Activated T-cell treated with anti-CD3 and anti-CD28 coated beads, Interleukin-2, amount 50 U/mL, for 72 hours (primary cell): Measurements from ENCODE around the gene DEFB113. TPM values are rescaled to one million over a fixed set of nuclear protein-coding genes. Genes with fewer than 3 reads are reported as not detected.
"Not testable (repeated sequence)": the region's sequence is repeated elsewhere in the genome, so short reads cannot be mapped to it uniquely, and the experiment has no call there.

Source experiments
- ATAC-seq, 2 donors: fragments of 150-1000 bp; cut with Tn5 transposase; replicated peaks in 1 of 2; 2 replicates each; pipeline ENCODE4 v1.10.0; 2021; ENCODE audit warnings: moderate library complexity in 2 of 2, mild to moderate bottlenecking in 1 of 2
- DNase-seq, 2 donors: peaks; one replicate each; pipeline ENCODE4 v3.0.0; 2021 to 2022; ENCODE audit warnings: mixed read lengths in 1 of 2
- H3K27ac Mint-ChIP-seq: one replicate; pipeline ENCODE4 v1.8.0; 2022; ENCODE audit warnings: mild to moderate bottlenecking, moderate library complexity, mixed read lengths
- H3K27me3 Mint-ChIP-seq: one replicate; pipeline ENCODE4 v1.8.0; 2022; ENCODE audit warnings: low read depth, mixed read lengths
- H3K36me3 Mint-ChIP-seq, 2 donors: one replicate each; pipeline ENCODE4 v1.8.0; 2022; ENCODE audit warnings: mixed read lengths in 2 of 2, mild to moderate bottlenecking in 1 of 2; ENCODE audit not compliant: insufficient read depth in 2 of 2
- H3K4me1 Mint-ChIP-seq: one replicate; pipeline ENCODE4 v1.8.0; 2022; ENCODE audit warnings: low read depth, mixed read lengths
- H3K4me3 Mint-ChIP-seq, 2 donors: one replicate each; pipeline ENCODE4 v1.8.0; 2022; ENCODE audit warnings: mild to moderate bottlenecking in 2 of 2, mixed read lengths in 2 of 2, moderate library complexity in 2 of 2
- H3K9me3 Mint-ChIP-seq, 2 donors: one replicate each; pipeline ENCODE4 v1.8.0; 2022; ENCODE audit warnings: mixed read lengths in 2 of 2
- total RNA-seq, 2 donors: library from RNA; stranded (reverse); gene quantifications; one replicate each; pipeline ENCODE4 v1.2.3, GENCODE V29; 2022

The DEFB113 gene
- total RNA-seq, 2 donors from 2014 or later = not detected

DNA sequence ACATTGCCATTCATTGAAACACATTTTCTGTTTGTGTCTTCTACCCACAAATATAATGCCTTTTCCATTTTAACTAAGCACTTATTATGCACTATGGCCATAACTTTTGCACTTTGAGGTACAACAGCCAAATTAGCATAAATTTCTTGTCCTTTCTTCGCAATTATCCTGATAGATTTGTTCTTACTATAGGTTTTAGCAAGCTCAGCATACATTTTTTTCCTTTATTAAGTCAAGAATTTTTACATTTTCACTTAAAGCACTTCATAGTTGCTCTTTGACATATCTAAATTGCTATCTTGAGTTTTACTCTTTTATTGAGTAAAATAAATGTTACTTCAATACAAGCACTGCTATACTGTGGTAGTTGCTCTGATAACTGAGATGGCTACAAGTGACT, 11.2 kb downstream of the DEFB113 start:
- ATAC-seq = no peak
- no peak overlapping the region for H3K4me3 Mint-ChIP-seq
- no peaks in the 10 kb centered on the region for H3K4me1 Mint-ChIP-seq
- no peaks in the 10 kb centered on the region for H3K27me3 Mint-ChIP-seq
- H3K27ac Mint-ChIP-seq = no peak overlapping the region
- peaks cover 0 to 2% of the 10 kb centered on the region in 2 donors for H3K36me3 Mint-ChIP-seq
- peaks cover 0 to 8% of the 10 kb centered on the region in 2 donors for H3K9me3 Mint-ChIP-seq
- no peak for DNase-seq

DNA sequence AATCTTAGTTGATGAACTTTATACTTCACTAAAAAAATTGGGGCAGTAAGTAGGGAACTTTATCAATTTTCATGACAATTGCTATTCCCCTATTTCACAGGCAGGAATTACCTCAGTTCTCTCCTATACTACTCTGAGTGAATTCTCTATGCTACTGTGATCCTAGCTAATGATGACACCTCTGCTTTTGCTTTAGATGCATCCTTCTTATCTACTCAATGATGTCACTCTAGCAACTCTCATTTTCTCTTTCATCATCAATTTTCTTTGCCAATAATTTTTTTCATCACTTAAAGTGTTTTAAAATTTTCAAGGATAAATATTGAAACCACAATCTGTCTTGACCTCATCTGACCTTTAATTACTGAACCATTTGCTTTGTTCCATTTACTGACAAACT, 13.6 kb downstream of the DEFB113 start:
- Mint-ChIP-seq H3K4me3 (no peak overlapping the region), H3K27me3 (no peaks in the 10 kb centered on the region), H3K9me3 (peaks cover 0 to 8% of the 10 kb centered on the region in 2 donors), H3K36me3 (peaks cover 0 to 2% of the 10 kb centered on the region in 2 donors), H3K27ac (no peak overlapping the region), H3K4me1 (no peaks in the 10 kb centered on the region)
- DNase-seq = no peak
- ATAC-seq = no peak

DNA sequence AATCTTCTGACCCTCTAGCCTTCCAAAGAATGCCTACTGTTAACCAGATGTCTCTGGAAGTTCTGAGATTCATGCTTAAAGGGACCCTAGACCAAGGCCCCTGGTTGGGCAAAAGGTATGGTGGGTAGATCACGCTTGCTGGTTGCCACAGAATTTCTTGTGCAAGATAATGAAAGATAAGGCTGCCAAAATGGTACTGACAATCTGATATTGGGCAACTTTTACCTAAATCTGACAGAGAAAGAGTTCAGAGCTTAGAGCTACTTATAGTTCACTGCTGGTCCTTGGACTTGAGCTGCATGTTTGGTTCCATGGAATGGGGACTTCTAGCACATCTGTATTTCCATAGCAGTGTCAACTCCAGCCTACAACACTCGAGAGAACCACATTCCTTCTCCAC, 17.5 kb downstream of the DEFB113 start:
- H3K4me3 Mint-ChIP-seq = no peak overlapping the region
- no peak for DNase-seq
- H3K36me3 Mint-ChIP-seq = peaks cover 0 to 2% of the 10 kb centered on the region in 2 donors
- peaks cover 0 to 11% of the 10 kb centered on the region in 2 donors for H3K9me3 Mint-ChIP-seq
- no peaks in the 10 kb centered on the region for H3K4me1 Mint-ChIP-seq
- ATAC-seq = no peak
- H3K27me3 Mint-ChIP-seq = no peaks in the 10 kb centered on the region
- no peak overlapping the region for H3K27ac Mint-ChIP-seq

DNA sequence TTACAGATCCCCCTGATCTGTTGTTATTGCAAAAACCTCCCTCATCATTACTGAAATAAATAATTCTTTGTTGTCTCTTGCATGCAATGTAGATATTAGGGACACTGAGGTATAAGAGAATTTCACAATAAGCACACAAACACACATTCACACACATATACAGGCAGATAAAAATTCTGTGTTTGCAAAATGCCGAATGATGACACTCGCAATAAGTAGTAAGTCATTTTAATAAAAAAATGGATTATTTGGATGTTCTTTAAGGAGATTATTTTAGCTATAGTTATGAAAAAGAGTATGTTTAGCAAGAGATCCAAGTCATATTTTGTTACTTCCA, 19.0 kb downstream of the DEFB113 start:
- Mint-ChIP-seq H3K36me3 (no peaks in the 10 kb centered on the region), H3K4me3 (no peak overlapping the region), H3K27me3 (no peaks in the 10 kb centered on the region), H3K4me1 (no peaks in the 10 kb centered on the region), H3K27ac (no peak overlapping the region), H3K9me3 (peaks cover 0 to 5% of the 10 kb centered on the region in 2 donors)
- DNase-seq (no peak), ATAC-seq (no peak)

DNA sequence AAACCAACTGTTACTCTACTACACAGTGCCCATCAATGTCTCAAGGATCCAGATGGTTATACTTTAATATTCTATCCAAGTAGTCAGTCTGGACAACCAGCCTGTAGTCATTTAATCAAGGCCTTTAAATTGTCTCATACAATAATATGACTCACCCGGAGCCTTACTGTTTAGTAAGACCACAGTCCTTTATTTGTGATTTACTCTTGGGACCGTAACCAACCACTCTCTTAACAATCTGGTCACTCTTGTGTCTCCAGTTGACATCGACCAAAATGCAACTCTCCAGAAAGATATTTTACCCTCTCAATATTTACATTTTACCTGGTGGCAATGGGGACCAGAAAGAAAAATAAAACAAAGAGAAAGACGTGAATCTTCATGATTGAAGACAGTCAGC, 20.4 kb downstream of the DEFB113 start:
- H3K36me3 Mint-ChIP-seq = no peaks in the 10 kb centered on the region
- H3K4me1 Mint-ChIP-seq = no peaks in the 10 kb centered on the region
- no peak overlapping the region for H3K4me3 Mint-ChIP-seq
- H3K27ac Mint-ChIP-seq = no peak overlapping the region
- no peak for DNase-seq
- H3K9me3 Mint-ChIP-seq = peaks cover 3 to 5% of the 10 kb centered on the region in 2 donors
- no peak for ATAC-seq
- no peaks in the 10 kb centered on the region for H3K27me3 Mint-ChIP-seq

GRCh38 chr6:49946835-49947234, 22.6 kb downstream of the DEFB113 start:
- no peaks in the 10 kb centered on the region for H3K36me3 Mint-ChIP-seq
- H3K4me1 Mint-ChIP-seq = no peaks in the 10 kb centered on the region
- H3K4me3 Mint-ChIP-seq = no peak overlapping the region
- no peak for ATAC-seq
- H3K9me3 Mint-ChIP-seq = peaks cover 4 to 5% of the 10 kb centered on the region in 2 donors
- no peak overlapping the region for H3K27ac Mint-ChIP-seq
- no peaks in the 10 kb centered on the region for H3K27me3 Mint-ChIP-seq
- no peak for DNase-seq

DNA sequence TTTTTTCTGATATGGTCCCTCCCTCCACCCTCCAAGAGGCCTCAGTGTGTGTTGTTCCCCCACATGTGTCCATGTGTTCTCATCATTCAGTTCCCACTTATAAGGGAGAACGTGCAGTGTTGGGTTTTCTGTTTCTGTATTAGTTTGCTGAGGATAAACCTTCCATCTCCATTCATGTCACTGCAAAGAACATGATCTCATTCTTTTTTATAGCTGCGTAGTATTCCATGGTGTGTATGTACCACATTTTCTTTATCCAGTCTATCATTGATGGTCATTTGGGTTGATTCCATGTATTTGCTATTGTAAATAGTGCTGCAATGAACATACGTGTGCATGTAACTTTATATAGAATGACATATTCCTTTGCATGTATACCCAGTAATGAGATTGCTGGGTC, 25.4 kb downstream of the DEFB113 start:
- H3K4me1 Mint-ChIP-seq, H3K27ac Mint-ChIP-seq, DNase-seq, ATAC-seq, H3K4me3 Mint-ChIP-seq, H3K9me3 Mint-ChIP-seq, H3K27me3 Mint-ChIP-seq, H3K36me3 Mint-ChIP-seq: not testable (repeated sequence)

DNA sequence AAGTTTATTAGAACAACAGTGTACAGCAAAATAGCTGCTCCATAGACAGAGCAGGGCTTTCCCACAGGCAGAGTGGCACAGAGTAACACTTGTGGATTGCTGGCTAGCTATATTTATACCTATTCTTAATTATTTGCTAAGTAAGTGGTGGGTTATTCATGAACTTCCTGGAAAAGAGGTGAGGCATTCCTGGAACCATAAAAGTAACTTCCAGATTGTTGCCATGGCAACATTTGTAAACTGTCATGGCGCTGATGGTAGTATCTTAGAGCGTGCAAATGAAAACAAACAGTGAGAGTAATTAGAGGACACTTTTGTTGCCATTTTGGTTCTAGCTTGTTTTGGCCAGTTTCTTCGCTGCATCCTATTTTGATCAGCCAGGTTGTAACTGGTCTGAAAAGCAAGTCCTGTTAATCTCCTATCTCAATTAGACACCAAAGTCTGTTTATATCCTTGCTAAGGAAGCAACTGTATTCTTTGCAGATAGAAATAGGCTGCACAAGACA, 29.4 kb downstream of the DEFB113 start:
- DNase-seq (no peak), ATAC-seq (no peak)
- no peaks in the 10 kb centered on the region for H3K27me3 Mint-ChIP-seq
- no peak overlapping the region for H3K4me3 Mint-ChIP-seq
- H3K36me3 Mint-ChIP-seq = no peaks in the 10 kb centered on the region
- no peaks in the 10 kb centered on the region for H3K4me1 Mint-ChIP-seq
- H3K9me3 Mint-ChIP-seq = peaks cover 2 to 9% of the 10 kb centered on the region in 2 donors
- no peak overlapping the region for H3K27ac Mint-ChIP-seq

- ATAC-seq (no peak), DNase-seq (no peak)
- Mint-ChIP-seq H3K36me3 (no peaks in the 10 kb centered on the region), H3K4me1 (no peaks in the 10 kb centered on the region), H3K27ac (no peak overlapping the region), H3K4me3 (no peak overlapping the region), H3K9me3 (peaks cover 0 to 5% of the 10 kb centered on the region in 2 donors), H3K27me3 (no peaks in the 10 kb centered on the region)
Observed at GRCh38 chr6:49937811-49938210, 31.6 kb downstream of the DEFB113 start.

DNA sequence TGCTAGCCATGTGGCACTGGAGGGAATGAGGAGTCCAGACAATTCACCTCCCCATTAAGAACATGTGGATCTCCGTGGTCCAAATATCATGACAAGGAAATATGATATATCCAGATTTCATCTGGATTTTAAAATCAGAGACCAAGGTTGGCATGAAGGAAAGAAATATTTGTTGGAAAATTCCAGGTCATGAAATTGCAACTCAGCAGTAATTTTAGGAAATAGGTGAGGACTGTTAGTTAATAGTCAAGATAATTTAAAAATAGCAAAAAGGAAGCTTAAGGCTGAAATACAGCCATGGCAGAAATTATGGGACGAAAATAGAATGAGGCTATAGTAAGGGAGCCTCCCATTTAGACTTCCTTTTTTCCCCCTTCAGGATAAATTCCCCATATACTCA, 32.4 kb downstream of the DEFB113 start:
- H3K27ac Mint-ChIP-seq = no peak overlapping the region
- no peaks in the 10 kb centered on the region for H3K27me3 Mint-ChIP-seq
- DNase-seq = no peak
- no peaks in the 10 kb centered on the region for H3K4me1 Mint-ChIP-seq
- peaks cover 0 to 5% of the 10 kb centered on the region in 2 donors for H3K9me3 Mint-ChIP-seq
- no peaks in the 10 kb centered on the region for H3K36me3 Mint-ChIP-seq
- no peak for ATAC-seq
- H3K4me3 Mint-ChIP-seq = no peak overlapping the region

- H3K4me1 Mint-ChIP-seq = no peaks in the 10 kb centered on the region
- H3K27ac Mint-ChIP-seq = no peak overlapping the region
- no peak for DNase-seq
- no peak overlapping the region for H3K4me3 Mint-ChIP-seq
- ATAC-seq = no peak
- H3K27me3 Mint-ChIP-seq = no peaks in the 10 kb centered on the region
- no peaks in the 10 kb centered on the region for H3K36me3 Mint-ChIP-seq
- H3K9me3 Mint-ChIP-seq = peaks cover 0 to 5% of the 10 kb centered on the region in 2 donors
Observed at GRCh38 chr6:49935387-49935786, 34.0 kb downstream of the DEFB113 start.

GRCh38 chr6:49934770-49935169, 34.7 kb downstream of the DEFB113 start:
- no peak overlapping the region for H3K4me3 Mint-ChIP-seq
- no peak for ATAC-seq
- no peaks in the 10 kb centered on the region for H3K27me3 Mint-ChIP-seq
- no peaks in the 10 kb centered on the region for H3K36me3 Mint-ChIP-seq
- no peak overlapping the region for H3K27ac Mint-ChIP-seq
- no peaks in the 10 kb centered on the region for H3K4me1 Mint-ChIP-seq
- H3K9me3 Mint-ChIP-seq = peaks cover 0 to 5% of the 10 kb centered on the region in 2 donors
- DNase-seq = no peak

DNA sequence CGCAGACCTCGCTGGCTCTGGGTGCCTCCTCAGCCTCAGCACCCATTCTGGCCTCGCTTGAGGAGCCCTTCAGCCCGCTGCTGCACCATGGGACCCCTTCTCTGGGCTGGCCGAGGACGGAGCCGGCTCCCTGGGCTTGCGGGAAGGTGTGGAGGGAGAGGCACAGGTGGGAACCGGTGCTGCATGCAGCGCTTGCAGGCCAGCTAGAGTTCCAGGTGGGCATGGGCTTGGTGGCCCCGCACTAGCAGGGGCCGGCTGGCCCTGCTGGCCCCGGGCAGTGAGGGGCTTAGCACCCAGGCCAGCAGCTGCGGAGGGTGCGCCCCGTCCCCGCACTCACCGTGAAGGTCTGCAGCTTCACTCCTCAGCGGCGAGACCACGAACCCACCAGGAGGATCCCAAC, 35.9 kb downstream of the DEFB113 start:
- DNase-seq = no peak
- Mint-ChIP-seq H3K4me1 (no peaks in the 10 kb centered on the region), H3K27ac (no peak overlapping the region), H3K27me3 (no peaks in the 10 kb centered on the region), H3K4me3 (no peak overlapping the region), H3K36me3 (no peaks in the 10 kb centered on the region), H3K9me3 (peaks cover 0 to 5% of the 10 kb centered on the region in 2 donors)
- no peak for ATAC-seq

GRCh38 chr6:49929340-49929739, 40.1 kb downstream of the DEFB113 start:
- Mint-ChIP-seq H3K36me3 (no peaks in the 10 kb centered on the region), H3K27ac (no peak overlapping the region), H3K9me3 (peaks cover 0 to 2% of the 10 kb centered on the region in 2 donors), H3K4me1 (no peaks in the 10 kb centered on the region), H3K27me3 (no peaks in the 10 kb centered on the region), H3K4me3 (no peak overlapping the region)
- DNase-seq (no peak), ATAC-seq (no peak)
